SK-N-SH (cell line): ENCODE results near the gene CLEC16A. TPM values are rescaled to one million over a fixed set of nuclear protein-coding genes. Genes with fewer than 3 reads are reported as not detected.

Source experiments
- CTCF ChIA-PET: fragments of 300-600, 350-600 bp; formaldehyde crosslinking; extraction: SDS; loops from one replicate; lab custom pipeline; 2021; lab: Yijun Ruan, JAX
- POLR2A ChIA-PET: fragments of 350-600 bp; sonication (Branson Sonifier 250); formaldehyde crosslinking; extraction: SDS; loops from one replicate; lab custom pipeline; 2020; ENCODE audit warnings: antibody characterized with exemption, inconsistent platforms; lab: Yijun Ruan, JAX
- DNase-seq: peaks from one replicate; pipeline ENCODE4 v3.0.0; 2012
- H2AFZ ChIP-seq: fragments of 200-600 bp; sonication (generic); 2 replicates; pipeline ENCODE4 v1.8.1; 2016; ENCODE audit warnings: antibody characterized with exemption, mild to moderate bottlenecking, low read depth
- H3F3A ChIP-seq: fragments of 200-600 bp; sonication (generic); replicated peaks from 2 replicates; pipeline ENCODE3; 2016; ENCODE audit warnings: antibody characterized with exemption, mild to moderate bottlenecking; ENCODE audit not compliant: insufficient read depth
- H3K27ac ChIP-seq, 2 experiments: fragments of 200-500 bp in 1 of 2; fragments of 200-600 bp in 1 of 2; sonication (Bioruptor generic) in 1 of 2; sonication (generic), shearing (Covaris generic) in 1 of 2; 2 replicates each; pipeline versions ENCODE4 v1.5.1 to v1.6.1; 2014 to 2016; ENCODE audit warnings: low read depth in 2 of 2, inconsistent platforms in 1 of 2, low read length in 1 of 2, mild to moderate bottlenecking in 1 of 2, mixed read lengths in 1 of 2
- H3K27me3 ChIP-seq: fragments of 200-600 bp; sonication (generic), shearing (Covaris generic); 2 replicates; pipeline ENCODE4 v1.6.1; 2016; ENCODE audit warnings: mixed run types; ENCODE audit not compliant: insufficient read depth
- H3K36me3 ChIP-seq, 2 experiments: fragments of 200-500 bp in 1 of 2; fragments of 200-600 bp in 1 of 2; sonication (Bioruptor generic) in 1 of 2; sonication (generic) in 1 of 2; replicated peaks in 1 of 2; 2 replicates each; pipeline versions ENCODE3 to v1.5.1; 2014 to 2016; ENCODE audit warnings: low read length in 1 of 2, mild to moderate bottlenecking in 1 of 2; ENCODE audit not compliant: insufficient read depth in 2 of 2, control insufficient read depth in 1 of 2
- H3K4me1 ChIP-seq, 2 experiments: fragments of 200-500 bp in 1 of 2; fragments of 200-600 bp in 1 of 2; sonication (Bioruptor generic) in 1 of 2; sonication (generic), shearing (Covaris generic) in 1 of 2; 2 replicates each; pipeline versions ENCODE4 v1.5.1 to v1.6.1; 2014 to 2016; ENCODE audit warnings: low read depth in 1 of 2, low read length in 1 of 2, mixed run types in 1 of 2; ENCODE audit not compliant: insufficient read depth in 2 of 2, control insufficient read depth in 1 of 2
- H3K4me2 ChIP-seq: fragments of 200-600 bp; sonication (generic), shearing (Covaris generic); 2 replicates; pipeline ENCODE4 v1.6.1; 2017; ENCODE audit warnings: mixed run types
- H3K4me3 ChIP-seq, 2 experiments: fragments of 200-500 bp in 1 of 2; fragments of 200-600 bp in 1 of 2; sonication (Bioruptor generic) in 1 of 2; sonication (generic), shearing (Covaris generic) in 1 of 2; 2 replicates each; pipeline versions ENCODE4 v1.5.1 to v1.8.1; 2014 to 2016; ENCODE audit warnings: low read depth in 2 of 2, inconsistent platforms in 1 of 2, low read length in 1 of 2, mild to moderate bottlenecking in 1 of 2, mixed read lengths in 1 of 2, moderate library complexity in 1 of 2
- H3K79me2 ChIP-seq: fragments of 200-600 bp; sonication (generic); 2 replicates; pipeline ENCODE4 v1.8.1; 2017; ENCODE audit warnings: mild to moderate bottlenecking; ENCODE audit not compliant: insufficient read depth
- H3K9ac ChIP-seq: fragments of 200-600 bp; sonication (generic); 2 replicates; pipeline ENCODE4 v1.6.1; 2017; ENCODE audit warnings: mixed run types
- H3K9me2 ChIP-seq: fragments of 200-600 bp; sonication (generic); 2 replicates; pipeline ENCODE4 v1.6.1; 2017; ENCODE audit warnings: mixed run types
- H3K9me3 ChIP-seq: fragments of 200-600 bp; sonication (generic); 2 replicates; pipeline ENCODE4 v1.6.1; 2017; ENCODE audit warnings: mixed run types, mild to moderate bottlenecking, moderate library complexity
- H4K20me1 ChIP-seq: fragments of 200-600 bp; sonication (generic); 2 replicates; pipeline ENCODE4 v1.6.1; 2017; ENCODE audit warnings: mild to moderate bottlenecking, mixed run types; ENCODE audit not compliant: insufficient read depth
- CHD2 ChIP-seq: fragments of 150-350 bp; IDR thresholded peaks from 2 replicates; pipeline ENCODE4 v1.6.1; 2018; ENCODE audit warnings: low read length; ENCODE audit not compliant: partially characterized antibody
- EZH2phosphoT487 ChIP-seq: fragments of 200-600 bp; sonication (generic); IDR thresholded peaks from 2 replicates; pipeline ENCODE4 v1.6.1; 2017; ENCODE audit warnings: low read depth, mixed run types, mild to moderate bottlenecking, antibody characterized with exemption, moderate library complexity, borderline replicate concordance
- FOSL2 ChIP-seq: IDR thresholded peaks from 2 replicates; pipeline ENCODE4 v1.4.0; 2012; ENCODE audit warnings: low read depth, mild to moderate bottlenecking, moderate library complexity, borderline replicate concordance
- GATA2 ChIP-seq: sonication (generic); formaldehyde crosslinking; IDR thresholded peaks from 2 replicates; pipeline ENCODE4 v1.5.0; 2020; ENCODE audit warnings: mild to moderate bottlenecking, missing genetic modification reagents
- JUND ChIP-seq: IDR thresholded peaks from 2 replicates; pipeline ENCODE4 v1.4.0; 2012
- MEF2A ChIP-seq: IDR thresholded peaks from 2 replicates; pipeline ENCODE4 v1.4.0; 2012; ENCODE audit warnings: low read depth, borderline replicate concordance
- NFIC ChIP-seq: IDR thresholded peaks from 2 replicates; pipeline ENCODE4 v1.4.0; 2012; ENCODE audit warnings: borderline replicate concordance
- NRF1 ChIP-seq: IDR thresholded peaks from 2 replicates; pipeline ENCODE4 v1.6.1; 2012; ENCODE audit warnings: low read depth, mild to moderate bottlenecking, low read length
- POLR2AphosphoS5 ChIP-seq: IDR thresholded peaks from 2 replicates; pipeline ENCODE4 v1.6.1; 2012; ENCODE audit warnings: low read depth, low read length
- RAD21 ChIP-seq: IDR thresholded peaks from 2 replicates; pipeline ENCODE4 v1.6.1; 2012; ENCODE audit warnings: mild to moderate bottlenecking, low read length
- RFX5 ChIP-seq: IDR thresholded peaks from 2 replicates; pipeline ENCODE4 v1.6.1; 2012; ENCODE audit warnings: mild to moderate bottlenecking, improper control_type of control experiment, low read length
- RXRA ChIP-seq: IDR thresholded peaks from 2 replicates; pipeline ENCODE4 v1.4.0; 2012; ENCODE audit warnings: low read depth, mild to moderate bottlenecking, borderline replicate concordance
- TAF1 ChIP-seq: IDR thresholded peaks from 2 replicates; pipeline ENCODE4 v1.6.1; 2012; ENCODE audit warnings: low read depth, mild to moderate bottlenecking, low read length, moderate library complexity, borderline replicate concordance
- TCF12 ChIP-seq: IDR thresholded peaks from 2 replicates; pipeline ENCODE4 v1.4.0; 2012
- WGBS: methylation state at CpG from one replicate; pipeline ENCODE4 v1.1.6; 2017; ENCODE audit warnings: low lambda C conversion rate; 5-methylcytosine and 5-hydroxymethylcytosine counted together
- polyA plus RNA-seq, 3 experiments: library from polyadenylated mRNA; depleted of rRNA; stranded (reverse); fragments of >200 nt; gene quantifications; 2 replicates each; pipeline ENCODE4 v1.2.3, GENCODE V29; 2012
- TF ChIP-seq, protein P1 (sequence below): fragments of 150-350 bp; IDR thresholded peaks from 2 replicates; pipeline ENCODE4 v1.6.1; 2016; ENCODE audit warnings: mild to moderate bottlenecking, low read depth, low read length
- TF ChIP-seq, protein P2 (sequence below): fragments of 150-350 bp; IDR thresholded peaks from 2 replicates; pipeline ENCODE4 v1.6.1; 2017; ENCODE audit warnings: antibody characterized with exemption, low read length, low read depth, borderline replicate concordance
- TF ChIP-seq, protein P3 (sequence below): IDR thresholded peaks from 2 replicates; pipeline ENCODE4 v1.4.0; 2012; ENCODE audit warnings: low read depth, borderline replicate concordance
- TF ChIP-seq, protein P4 (sequence below): IDR thresholded peaks from 2 replicates; pipeline ENCODE4; 2012
- TF ChIP-seq, protein P5 (sequence below): IDR thresholded peaks from 2 replicates; pipeline ENCODE4 v1.4.0; 2012; ENCODE audit warnings: low read depth, borderline replicate concordance

Gene CLEC16A
- polyA plus RNA-seq, 1 of the 3 experiments (the other 2 are of a cell fraction), result 13.7 TPM

DNA sequence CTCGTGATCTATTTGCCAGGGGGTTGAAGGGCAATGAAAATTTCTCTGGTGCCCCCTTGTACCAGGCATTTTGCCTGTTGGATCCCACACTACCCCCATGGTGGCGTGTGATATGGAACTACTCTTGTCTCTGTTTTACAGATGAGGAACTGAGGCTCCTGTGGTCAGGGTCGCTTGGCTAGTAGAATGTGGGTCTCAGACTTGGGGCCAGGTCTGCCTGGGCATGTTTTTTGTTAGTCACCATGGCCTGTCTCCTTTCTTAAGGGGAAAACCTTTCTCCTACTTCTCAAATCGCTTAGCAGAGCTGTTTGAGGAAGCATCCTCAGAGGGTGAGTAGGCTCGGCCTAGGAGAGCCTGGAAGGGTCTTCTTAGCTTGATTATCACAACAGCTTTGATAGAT, 51.2 kb downstream of the CLEC16A start (continued):
- TF ChIP-seq, protein P1, sequence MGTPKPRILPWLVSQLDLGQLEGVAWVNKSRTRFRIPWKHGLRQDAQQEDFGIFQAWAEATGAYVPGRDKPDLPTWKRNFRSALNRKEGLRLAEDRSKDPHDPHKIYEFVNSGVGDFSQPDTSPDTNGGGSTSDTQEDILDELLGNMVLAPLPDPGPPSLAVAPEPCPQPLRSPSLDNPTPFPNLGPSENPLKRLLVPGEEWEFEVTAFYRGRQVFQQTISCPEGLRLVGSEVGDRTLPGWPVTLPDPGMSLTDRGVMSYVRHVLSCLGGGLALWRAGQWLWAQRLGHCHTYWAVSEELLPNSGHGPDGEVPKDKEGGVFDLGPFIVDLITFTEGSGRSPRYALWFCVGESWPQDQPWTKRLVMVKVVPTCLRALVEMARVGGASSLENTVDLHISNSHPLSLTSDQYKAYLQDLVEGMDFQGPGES, result no peak
- TF ChIP-seq, protein P2, sequence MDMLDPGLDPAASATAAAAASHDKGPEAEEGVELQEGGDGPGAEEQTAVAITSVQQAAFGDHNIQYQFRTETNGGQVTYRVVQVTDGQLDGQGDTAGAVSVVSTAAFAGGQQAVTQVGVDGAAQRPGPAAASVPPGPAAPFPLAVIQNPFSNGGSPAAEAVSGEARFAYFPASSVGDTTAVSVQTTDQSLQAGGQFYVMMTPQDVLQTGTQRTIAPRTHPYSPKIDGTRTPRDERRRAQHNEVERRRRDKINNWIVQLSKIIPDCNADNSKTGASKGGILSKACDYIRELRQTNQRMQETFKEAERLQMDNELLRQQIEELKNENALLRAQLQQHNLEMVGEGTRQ, result no peak
- TF ChIP-seq JUND, result no peak
- TF ChIP-seq, all 33 proteins: peak for 0

DNA sequence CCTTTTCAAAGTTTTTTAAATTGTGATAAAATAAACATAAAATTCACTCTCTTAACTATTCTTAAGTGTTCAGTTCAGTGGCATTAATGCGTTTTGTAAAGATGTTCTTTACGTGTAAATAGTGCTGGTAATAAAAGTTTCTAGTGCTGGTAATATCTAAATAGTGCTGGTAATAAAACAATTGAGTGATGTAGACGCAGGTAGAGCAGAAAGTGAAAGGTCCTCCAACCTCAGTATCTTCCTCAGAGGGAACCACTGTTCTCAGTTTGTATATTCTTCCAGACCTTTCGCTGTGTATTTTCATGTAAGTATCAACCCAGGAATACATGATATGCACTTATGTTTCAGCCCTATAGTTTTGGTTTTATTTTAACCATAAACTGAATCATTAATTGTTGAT, 53.1 kb downstream of the CLEC16A start:
- no peak overlapping the region for H3K4me2 ChIP-seq
- POLR2A ChIA-PET, result no interaction called here
- no peaks in the 10 kb centered on the region for H3K9me2 ChIP-seq
- no peak overlapping the region for H3K9ac ChIP-seq
- peaks cover 5% of the 10 kb centered on the region for H3F3A ChIP-seq
- H3K4me1 ChIP-seq, result peaks cover 0 to 13% of the 10 kb centered on the region in 2 experiments; a peak in 2 of 4 replicates
- no peaks in the 10 kb centered on the region for H3K9me3 ChIP-seq
- no peak overlapping the region for H2AFZ ChIP-seq
- DNase-seq, result no peak
- no peak overlapping the region for H3K27ac ChIP-seq
- no peaks in the 10 kb centered on the region for H3K27me3 ChIP-seq
- no peaks in the 10 kb centered on the region for H3K79me2 ChIP-seq
- no peak for TF ChIP-seq TCF12
- no peak overlapping the region for H3K4me3 ChIP-seq
- CTCF ChIA-PET, result interaction anchor here (1.3 to 1.5 kb wide), 2 partner anchors 34 to 259 kb away, joined by 4 read pairs; no protein-coding TSS in a partner anchor
- WGBS, result 97% methylated on average over 4 of the region's 4 CpGs
- H4K20me1 ChIP-seq, result no peaks in the 10 kb centered on the region
- peaks cover 6 to 7% of the 10 kb centered on the region in 2 experiments for H3K36me3 ChIP-seq

DNA sequence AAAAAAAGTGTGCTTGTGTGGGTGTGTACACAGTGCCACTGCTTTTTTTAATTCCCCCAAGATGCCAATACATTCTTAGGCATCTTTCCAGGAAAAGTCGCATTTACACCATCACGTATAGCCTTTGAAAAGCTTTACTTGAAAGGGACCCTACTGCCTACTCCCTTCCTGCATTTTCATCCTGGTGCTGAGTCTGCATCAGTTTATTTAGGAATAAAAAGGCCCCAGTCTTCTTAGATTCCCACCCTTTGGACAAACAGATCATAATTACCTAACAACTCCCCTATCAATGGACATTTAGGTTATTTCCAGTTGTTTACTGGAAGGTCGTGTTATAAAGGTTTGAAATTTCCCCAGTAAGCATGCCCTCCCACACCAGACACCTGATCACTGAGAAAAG, 54.9 kb downstream of the CLEC16A start:
- Histone ChIP-seq H2AFZ (no peak overlapping the region), H3K4me1 (peaks cover 2 to 3% of the 10 kb centered on the region in 2 experiments; a peak in 1 of 4 replicates), H3K9me2 (no peaks in the 10 kb centered on the region), H3K36me3 (peaks cover 6 to 9% of the 10 kb centered on the region in 2 experiments), H3F3A (no peaks in the 10 kb centered on the region), H3K27ac (no peak overlapping the region), H3K9ac (no peak overlapping the region), H3K79me2 (no peaks in the 10 kb centered on the region), H3K4me3 (no peak overlapping the region), H3K27me3 (no peaks in the 10 kb centered on the region), H3K9me3 (no peaks in the 10 kb centered on the region), H3K4me2 (no peak overlapping the region), H4K20me1 (no peaks in the 10 kb centered on the region)
- CTCF ChIA-PET, result interaction anchor here (2.2 kb wide), 1 partner anchor 256 kb away, joined by 6 read pairs; the partner anchor contains the start of gene SOCS1
- POLR2A ChIA-PET, result no interaction called here
- WGBS, result 89% methylated on average over 3 of the region's 3 CpGs
- DNase-seq, result no peak
- TF ChIP-seq RXRA (no peak), RAD21 (no peak), RFX5 (no peak), MEF2A (no peak), TCF12 (no peak), GATA2 (CRISPR knock-in tag) (no peak), NRF1 (no peak), EZH2phosphoT487 (no peak), FOSL2 (no peak), NFIC (no peak), POLR2AphosphoS5 (no peak), TAF1 (no peak), CHD2 (no peak)
- TF ChIP-seq, protein P3, sequence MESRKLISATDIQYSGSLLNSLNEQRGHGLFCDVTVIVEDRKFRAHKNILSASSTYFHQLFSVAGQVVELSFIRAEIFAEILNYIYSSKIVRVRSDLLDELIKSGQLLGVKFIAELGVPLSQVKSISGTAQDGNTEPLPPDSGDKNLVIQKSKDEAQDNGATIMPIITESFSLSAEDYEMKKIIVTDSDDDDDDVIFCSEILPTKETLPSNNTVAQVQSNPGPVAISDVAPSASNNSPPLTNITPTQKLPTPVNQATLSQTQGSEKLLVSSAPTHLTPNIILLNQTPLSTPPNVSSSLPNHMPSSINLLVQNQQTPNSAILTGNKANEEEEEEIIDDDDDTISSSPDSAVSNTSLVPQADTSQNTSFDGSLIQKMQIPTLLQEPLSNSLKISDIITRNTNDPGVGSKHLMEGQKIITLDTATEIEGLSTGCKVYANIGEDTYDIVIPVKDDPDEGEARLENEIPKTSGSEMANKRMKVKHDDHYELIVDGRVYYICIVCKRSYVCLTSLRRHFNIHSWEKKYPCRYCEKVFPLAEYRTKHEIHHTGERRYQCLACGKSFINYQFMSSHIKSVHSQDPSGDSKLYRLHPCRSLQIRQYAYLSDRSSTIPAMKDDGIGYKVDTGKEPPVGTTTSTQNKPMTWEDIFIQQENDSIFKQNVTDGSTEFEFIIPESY, result no peak
- TF ChIP-seq, protein P1, result no peak
- TF ChIP-seq, protein P4, sequence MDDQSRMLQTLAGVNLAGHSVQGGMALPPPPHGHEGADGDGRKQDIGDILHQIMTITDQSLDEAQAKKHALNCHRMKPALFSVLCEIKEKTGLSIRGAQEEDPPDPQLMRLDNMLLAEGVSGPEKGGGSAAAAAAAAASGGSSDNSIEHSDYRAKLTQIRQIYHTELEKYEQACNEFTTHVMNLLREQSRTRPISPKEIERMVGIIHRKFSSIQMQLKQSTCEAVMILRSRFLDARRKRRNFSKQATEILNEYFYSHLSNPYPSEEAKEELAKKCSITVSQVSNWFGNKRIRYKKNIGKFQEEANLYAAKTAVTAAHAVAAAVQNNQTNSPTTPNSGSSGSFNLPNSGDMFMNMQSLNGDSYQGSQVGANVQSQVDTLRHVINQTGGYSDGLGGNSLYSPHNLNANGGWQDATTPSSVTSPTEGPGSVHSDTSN, result no peak
- TF ChIP-seq, protein P5, sequence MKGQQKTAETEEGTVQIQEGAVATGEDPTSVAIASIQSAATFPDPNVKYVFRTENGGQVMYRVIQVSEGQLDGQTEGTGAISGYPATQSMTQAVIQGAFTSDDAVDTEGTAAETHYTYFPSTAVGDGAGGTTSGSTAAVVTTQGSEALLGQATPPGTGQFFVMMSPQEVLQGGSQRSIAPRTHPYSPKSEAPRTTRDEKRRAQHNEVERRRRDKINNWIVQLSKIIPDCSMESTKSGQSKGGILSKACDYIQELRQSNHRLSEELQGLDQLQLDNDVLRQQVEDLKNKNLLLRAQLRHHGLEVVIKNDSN, result no peak
